Measurements from ENCODE around the gene COL1A1. TPM values are rescaled to one million over a fixed set of nuclear protein-coding genes. Genes with fewer than 3 reads are reported as not detected.

COL1A1 gene
- total RNA-seq, 1 donor from 2014 or later, result 14.8 TPM

DNA sequence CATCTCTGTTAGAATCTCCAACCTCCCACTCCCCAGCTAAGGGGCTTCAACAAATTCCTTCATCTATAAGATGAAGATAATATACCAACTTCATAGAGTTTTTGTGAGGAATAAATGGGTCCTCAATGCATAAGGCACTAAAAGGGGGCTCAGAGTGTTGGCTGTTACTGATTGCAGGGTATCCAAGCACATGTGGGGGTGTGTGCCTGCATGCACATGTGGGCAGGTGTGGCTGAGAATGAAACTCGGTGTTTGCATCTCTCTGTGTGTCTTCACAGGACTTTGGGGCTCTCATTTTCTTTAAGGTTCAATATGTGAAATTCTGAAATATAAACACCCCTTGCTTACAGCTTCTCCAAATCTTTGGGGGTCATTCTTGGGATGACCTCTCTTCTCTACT, 46.8 kb downstream of the COL1A1 start:
- Mint-ChIP-seq H3K4me1 (peaks cover 27% of the 10 kb centered on the region), H3K4me3 (peak overlapping the region; percentile 74), H3K27ac (ENCODE audit: unreplicated experiment) (no peak overlapping the region), H3K9me3 (no peaks in the 10 kb centered on the region), H3K27me3 (ENCODE audit: low read depth) (no peaks in the 10 kb centered on the region), H3K36me3 (ENCODE audit: low read depth) (no peaks in the 10 kb centered on the region)
- DNase-seq (ENCODE audit: low read depth, low spot score), result no peak
- TF ChIP-seq, protein P1, sequence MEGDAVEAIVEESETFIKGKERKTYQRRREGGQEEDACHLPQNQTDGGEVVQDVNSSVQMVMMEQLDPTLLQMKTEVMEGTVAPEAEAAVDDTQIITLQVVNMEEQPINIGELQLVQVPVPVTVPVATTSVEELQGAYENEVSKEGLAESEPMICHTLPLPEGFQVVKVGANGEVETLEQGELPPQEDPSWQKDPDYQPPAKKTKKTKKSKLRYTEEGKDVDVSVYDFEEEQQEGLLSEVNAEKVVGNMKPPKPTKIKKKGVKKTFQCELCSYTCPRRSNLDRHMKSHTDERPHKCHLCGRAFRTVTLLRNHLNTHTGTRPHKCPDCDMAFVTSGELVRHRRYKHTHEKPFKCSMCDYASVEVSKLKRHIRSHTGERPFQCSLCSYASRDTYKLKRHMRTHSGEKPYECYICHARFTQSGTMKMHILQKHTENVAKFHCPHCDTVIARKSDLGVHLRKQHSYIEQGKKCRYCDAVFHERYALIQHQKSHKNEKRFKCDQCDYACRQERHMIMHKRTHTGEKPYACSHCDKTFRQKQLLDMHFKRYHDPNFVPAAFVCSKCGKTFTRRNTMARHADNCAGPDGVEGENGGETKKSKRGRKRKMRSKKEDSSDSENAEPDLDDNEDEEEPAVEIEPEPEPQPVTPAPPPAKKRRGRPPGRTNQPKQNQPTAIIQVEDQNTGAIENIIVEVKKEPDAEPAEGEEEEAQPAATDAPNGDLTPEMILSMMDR (conservative IDR thresholded peaks at IDR 0.05), result no peak

DNA sequence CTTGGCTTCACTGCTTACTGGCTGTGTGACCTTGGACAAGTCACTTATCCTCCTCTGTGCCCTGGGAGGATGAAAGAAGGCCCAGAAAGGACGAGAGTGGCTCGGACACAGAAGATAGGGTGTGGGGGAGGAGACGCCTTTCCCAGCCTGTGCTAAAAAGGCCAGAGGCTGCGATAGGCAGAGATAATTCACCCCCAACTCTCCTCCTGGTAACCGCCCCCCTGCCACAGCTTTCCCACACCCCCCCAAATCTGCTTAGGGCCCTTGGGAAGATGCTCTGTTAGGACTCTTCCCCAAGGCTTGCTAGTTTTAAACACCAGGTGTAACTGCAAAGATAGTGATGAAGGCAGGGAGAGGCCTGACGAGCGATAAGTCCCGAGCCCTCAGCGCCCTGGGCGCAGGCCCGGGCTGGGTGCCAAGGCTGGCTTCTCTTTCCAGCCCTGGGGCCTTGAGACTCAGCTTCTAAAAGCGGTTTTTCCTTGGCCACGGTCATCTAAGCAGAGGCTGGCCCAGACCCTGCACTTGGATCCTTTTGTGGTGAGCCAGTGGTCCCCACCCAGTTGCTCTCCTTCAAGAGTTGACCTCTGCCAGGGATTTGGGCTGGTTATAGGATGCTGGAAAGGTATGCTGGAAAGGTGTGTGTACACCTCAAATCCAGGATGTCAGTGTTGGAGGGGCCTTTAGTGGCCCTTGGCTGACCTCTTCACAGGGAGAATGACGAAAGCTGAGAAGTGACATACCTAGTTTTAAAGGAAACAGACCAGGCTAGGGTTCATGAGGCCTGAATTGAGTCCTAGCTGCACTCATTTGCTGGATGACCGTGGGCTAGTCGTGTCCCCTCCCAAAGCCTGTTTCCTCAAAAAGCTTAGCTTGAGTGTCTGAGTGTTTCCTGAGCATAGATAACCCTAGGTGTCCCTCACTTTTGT, 47.5 kb downstream of the COL1A1 start:
- Mint-ChIP-seq H3K4me3 (peak overlapping the region; percentile 74), H3K9me3 (no peaks in the 10 kb centered on the region), H3K27ac (ENCODE audit: unreplicated experiment) (no peak overlapping the region), H3K36me3 (ENCODE audit: low read depth) (no peaks in the 10 kb centered on the region), H3K4me1 (peaks cover 25% of the 10 kb centered on the region), H3K27me3 (ENCODE audit: low read depth) (no peaks in the 10 kb centered on the region)
- DNase-seq (ENCODE audit: low read depth, low spot score), result no peak
- TF ChIP-seq, protein P1 (conservative IDR thresholded peaks at IDR 0.05), result no peak

DNA sequence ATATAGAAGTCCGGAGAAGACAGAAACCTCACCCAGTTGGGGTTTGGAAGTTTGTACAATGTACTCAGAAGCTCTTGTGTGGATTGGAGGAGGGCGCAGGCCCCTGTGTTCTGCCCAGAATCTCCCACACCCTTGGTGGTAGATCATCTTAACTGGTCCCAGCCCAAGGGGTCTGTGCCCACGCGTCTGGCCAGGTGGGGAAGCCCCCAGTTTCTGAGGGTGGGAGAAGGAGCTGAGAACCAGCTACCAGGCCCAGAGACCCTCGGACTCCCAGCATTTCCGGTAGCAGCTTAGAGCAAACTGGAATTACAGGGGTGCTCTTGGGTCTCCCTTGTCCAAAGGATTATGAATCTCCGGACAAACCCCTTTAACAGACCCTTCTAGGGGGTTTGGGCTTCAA, 48.7 kb downstream of the COL1A1 start:
- TF ChIP-seq, protein P1 (conservative IDR thresholded peaks at IDR 0.05), result no peak
- H3K4me3 Mint-ChIP-seq, result peak overlapping the region; percentile 97
- no peaks in the 10 kb centered on the region for H3K27me3 Mint-ChIP-seq (ENCODE audit: low read depth)
- no peak overlapping the region for H3K27ac Mint-ChIP-seq (ENCODE audit: unreplicated experiment)
- H3K9me3 Mint-ChIP-seq, result no peaks in the 10 kb centered on the region
- H3K36me3 Mint-ChIP-seq (ENCODE audit: low read depth), result no peaks in the 10 kb centered on the region
- H3K4me1 Mint-ChIP-seq, result peaks cover 30% of the 10 kb centered on the region
- DNase-seq (ENCODE audit: low read depth, low spot score), result no peak

DNA sequence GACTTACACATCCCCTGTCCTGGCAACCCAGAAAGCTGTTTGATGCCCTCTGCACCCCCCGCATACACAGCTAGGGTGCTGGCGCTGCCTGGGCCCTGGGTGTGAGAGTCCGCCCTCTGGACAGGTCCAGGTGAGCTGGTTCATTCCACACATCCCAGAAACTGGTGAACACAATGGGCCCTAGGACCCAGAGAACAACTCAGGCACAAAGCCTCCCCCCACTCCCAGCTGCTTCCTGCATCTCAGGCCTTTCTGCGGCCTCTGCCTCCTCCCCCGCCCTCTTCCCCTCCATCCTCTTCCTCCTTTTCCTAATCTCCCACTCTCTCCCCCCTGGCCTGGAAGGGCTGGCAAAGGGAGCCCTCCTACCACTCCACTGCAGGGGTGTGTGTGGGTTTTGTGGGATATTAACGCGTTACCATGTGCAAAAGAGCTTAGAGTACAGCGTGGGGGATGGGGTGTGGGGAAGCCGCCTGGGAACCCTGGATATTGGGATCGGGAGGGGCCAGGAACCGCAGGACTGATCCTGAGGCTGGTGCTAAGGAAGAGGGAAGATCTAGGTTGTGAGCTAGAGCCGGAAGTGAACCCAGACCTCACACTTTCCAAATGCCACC, 49.4 kb downstream of the COL1A1 start:
- Mint-ChIP-seq H3K27ac (ENCODE audit: unreplicated experiment) (peak overlapping the region; percentile 76), H3K4me1 (peaks cover 37% of the 10 kb centered on the region)

More for the DNA sequence above, 49.4 kb downstream of the COL1A1 start:
- DNase-seq (ENCODE audit: low read depth, low spot score), result peak; percentile 68
- Mint-ChIP-seq H3K27me3 (ENCODE audit: low read depth) (no peaks in the 10 kb centered on the region), H3K4me3 (peak overlapping the region; percentile 97), H3K36me3 (ENCODE audit: low read depth) (no peaks in the 10 kb centered on the region), H3K9me3 (no peaks in the 10 kb centered on the region)
- TF ChIP-seq, protein P1 (conservative IDR thresholded peaks at IDR 0.05), result no peak
